Embryonic facial prominence (tissue), 1 donor: ENCODE measurements around the gene CYP21A2.
"Not testable (repeated sequence)": the region's sequence is repeated elsewhere in the genome, so short reads cannot be mapped to it uniquely, and the experiment has no call there.

Source experiments
- DNase-seq: peaks from one replicate; pipeline ENCODE4 v3.0.0-alpha.2; 2016; ENCODE audit errors: extremely low spot score

The CYP21A2 gene

GRCh38 chr6:32037598-32038524, at the start of gene CYP21A2:
Gene CYP21A2, plus strand, starts transcription at chr6:32038415. Its CDS starts 8 bp downstream, at chr6:32038423.
- not testable (repeated sequence) for DNase-seq

DNA sequence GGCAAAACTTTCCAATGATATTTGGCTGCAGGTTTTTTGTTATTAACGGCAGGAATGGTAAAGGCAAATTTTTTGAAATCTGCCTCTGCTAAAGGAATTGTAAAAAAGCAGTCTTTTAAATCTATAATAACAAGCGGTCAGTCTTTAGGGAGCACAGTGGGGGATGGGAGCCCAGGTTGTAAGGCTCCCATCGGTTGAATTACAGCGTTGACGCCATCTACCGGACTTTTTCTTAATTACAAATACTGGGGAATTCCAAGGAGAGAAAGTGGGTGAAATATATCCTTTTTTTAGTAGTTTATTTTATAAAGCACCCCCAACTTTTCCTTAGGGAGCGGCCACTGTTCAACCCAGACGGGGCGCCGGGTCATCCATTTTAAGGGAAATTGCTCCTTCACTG, 48.9 kb upstream of the CYP21A2 start:
- DNase-seq: not testable (repeated sequence)

DNA sequence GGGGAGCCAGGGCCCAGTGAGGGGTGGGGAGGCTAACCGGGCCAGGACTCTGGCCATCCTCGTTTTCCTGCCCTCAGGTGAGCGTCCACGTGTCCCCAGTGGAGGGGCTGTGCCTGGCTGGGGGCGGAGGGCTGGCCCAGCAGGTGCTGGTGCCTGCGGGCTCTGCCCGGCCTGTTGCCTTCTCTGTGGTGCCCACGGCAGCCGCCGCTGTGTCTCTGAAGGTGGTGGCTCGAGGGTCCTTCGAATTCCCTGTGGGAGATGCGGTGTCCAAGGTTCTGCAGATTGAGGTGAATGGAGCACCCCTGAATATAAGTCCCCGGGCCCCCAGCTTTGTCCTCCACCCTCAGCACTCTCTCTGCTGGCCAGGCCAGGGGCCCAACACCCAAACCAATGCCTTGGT, 43.8 kb upstream of the CYP21A2 start:
- DNase-seq: not testable (repeated sequence)

DNA sequence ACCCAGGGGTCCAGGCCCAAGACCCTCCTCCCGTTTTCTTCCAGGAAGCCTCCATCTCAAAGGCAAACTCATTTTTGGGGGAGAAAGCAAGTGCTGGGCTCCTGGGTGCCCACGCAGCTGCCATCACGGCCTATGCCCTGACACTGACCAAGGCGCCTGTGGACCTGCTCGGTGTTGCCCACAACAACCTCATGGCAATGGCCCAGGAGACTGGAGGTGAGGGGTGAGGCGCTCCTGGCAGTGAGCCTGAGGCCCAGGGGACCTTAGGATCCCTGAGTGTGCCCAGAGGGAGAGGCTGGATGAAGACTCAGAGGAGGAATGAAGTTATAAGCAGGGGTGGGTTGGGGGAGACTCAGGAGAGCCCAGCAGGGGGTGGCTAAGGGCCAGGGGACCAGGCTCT, 41.8 kb upstream of the CYP21A2 start:
- not testable (repeated sequence) for DNase-seq

GRCh38 chr6:32002546-32003268, 35.5 kb upstream of the CYP21A2 start:
- not testable (repeated sequence) for DNase-seq

DNA sequence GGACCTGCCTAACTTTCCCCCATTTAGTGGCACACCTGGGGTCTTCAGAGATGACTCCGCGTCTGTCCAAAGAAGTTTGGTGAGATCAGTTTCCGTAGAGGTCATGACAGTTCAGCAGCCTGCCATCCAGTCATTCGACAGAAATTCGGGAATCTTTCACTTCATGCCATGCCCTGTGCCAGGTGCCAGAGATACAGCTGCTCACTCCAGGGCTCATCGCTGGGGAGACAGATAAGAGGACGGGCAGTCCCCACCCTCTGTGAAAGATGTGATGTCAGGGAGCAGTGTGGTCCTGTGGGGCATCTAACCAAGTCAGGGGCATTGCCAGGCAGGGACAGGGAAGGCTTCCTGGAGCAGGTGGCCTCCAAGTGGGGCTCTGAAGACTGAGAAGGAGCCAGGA, 34.9 kb upstream of the CYP21A2 start:
- DNase-seq: not testable (repeated sequence)

- DNase-seq: not testable (repeated sequence)
Observed at GRCh38 chr6:32004393-32004792, 33.8 kb upstream of the CYP21A2 start.

DNA sequence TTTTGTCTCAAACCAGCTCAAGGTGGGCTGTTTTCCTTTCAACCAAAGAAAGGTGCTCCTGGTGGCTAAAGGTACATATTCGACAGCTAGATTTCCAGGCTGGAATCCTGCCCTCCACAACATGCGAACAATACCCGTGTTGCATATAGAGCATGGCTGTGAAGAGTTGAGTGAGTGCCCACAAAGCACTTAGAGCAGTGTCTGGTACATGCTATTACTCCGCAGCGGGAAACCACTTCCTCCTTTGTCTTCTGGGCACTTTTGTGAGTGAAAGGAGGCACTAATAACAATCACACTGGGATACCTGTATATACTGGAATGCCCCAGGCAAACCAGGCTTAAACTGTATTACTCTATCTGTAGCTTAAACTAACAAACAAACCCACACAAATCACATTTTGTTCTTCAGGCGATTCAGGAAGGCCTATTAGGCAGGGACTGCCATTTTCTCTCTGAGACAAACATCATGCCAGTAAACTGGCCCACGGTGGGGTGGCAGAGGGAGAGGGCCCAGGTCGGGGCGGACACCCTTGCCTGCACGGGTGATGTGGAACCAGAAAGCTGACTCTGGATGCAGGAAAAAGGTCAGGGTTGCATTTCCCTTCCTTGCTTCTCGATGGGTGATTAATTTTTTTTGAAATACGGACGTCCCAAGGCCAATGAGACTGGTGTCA, 33.2 kb upstream of the CYP21A2 start:
- DNase-seq: not testable (repeated sequence)

- not testable (repeated sequence) for DNase-seq
Observed at GRCh38 chr6:32005538-32005880, 32.7 kb upstream of the CYP21A2 start.

DNA sequence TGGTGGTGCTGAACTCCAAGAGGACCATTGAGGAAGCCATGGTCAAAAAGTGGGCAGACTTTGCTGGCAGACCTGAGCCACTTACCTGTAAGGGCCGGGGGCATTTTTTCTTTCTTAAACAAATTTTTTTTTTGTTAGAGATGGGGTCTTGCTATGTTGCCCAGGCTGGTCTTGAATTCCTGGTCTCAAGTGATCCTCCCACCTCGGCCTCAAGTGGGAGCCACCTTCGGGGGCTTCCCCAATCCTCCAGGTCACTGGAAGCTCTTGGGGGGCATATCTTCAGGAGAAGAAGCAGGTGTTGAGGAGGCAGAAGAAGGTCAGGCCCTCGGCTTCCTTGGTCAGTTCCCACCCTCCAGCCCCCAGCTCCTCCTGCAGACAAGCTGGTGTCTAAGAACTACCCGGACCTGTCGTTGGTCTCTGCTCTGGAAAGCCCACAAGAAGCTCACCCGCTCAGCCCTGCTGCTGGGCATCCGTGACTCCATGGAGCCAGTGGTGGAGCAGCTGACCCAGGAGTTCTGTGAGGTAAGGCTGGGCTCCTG, 32.2 kb upstream of the CYP21A2 start:
- DNase-seq: not testable (repeated sequence)

- not testable (repeated sequence) for DNase-seq
Observed at GRCh38 chr6:32007086-32007485, 31.1 kb upstream of the CYP21A2 start.

DNA sequence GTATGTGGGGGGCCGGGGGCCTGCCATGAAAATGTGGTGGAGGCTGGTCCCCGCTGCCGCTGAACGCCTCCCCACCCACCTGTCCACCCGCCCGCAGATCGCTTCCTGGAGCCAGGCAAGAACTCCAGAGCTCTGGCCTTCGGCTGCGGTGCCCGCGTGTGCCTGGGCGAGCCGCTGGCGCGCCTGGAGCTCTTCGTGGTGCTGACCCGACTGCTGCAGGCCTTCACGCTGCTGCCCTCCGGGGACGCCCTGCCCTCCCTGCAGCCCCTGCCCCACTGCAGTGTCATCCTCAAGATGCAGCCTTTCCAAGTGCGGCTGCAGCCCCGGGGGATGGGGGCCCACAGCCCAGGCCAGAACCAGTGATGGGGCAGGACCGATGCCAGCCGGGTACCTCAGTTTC, 30.2 kb upstream of the CYP21A2 start:
- not testable (repeated sequence) for DNase-seq

DNA sequence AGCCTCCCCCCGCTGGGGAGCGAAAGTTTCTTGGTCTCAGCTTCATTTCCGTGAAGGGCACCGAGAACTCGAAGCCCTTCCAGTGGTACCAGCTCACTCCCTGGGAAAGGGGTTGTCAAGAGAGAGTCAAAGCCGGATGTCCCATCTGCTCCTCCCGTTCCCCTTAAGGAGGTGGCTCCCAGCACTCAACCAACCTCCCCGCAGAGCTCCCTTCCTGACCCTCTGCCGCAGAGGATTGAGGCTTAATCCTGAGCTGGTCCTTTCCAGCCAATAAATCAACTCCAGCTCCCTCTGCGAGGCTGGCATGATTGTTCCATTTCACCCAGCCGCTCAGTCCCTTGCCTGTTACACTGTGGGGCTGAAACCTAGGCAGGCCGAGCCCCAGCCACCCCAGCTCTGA, 29.6 kb upstream of the CYP21A2 start:
- DNase-seq: not testable (repeated sequence)

GRCh38 chr6:32009537-32009936, 28.7 kb upstream of the CYP21A2 start:
- DNase-seq: not testable (repeated sequence)

- DNase-seq: not testable (repeated sequence)
Observed at GRCh38 chr6:32010856-32011530, 27.2 kb upstream of the CYP21A2 start.

DNA sequence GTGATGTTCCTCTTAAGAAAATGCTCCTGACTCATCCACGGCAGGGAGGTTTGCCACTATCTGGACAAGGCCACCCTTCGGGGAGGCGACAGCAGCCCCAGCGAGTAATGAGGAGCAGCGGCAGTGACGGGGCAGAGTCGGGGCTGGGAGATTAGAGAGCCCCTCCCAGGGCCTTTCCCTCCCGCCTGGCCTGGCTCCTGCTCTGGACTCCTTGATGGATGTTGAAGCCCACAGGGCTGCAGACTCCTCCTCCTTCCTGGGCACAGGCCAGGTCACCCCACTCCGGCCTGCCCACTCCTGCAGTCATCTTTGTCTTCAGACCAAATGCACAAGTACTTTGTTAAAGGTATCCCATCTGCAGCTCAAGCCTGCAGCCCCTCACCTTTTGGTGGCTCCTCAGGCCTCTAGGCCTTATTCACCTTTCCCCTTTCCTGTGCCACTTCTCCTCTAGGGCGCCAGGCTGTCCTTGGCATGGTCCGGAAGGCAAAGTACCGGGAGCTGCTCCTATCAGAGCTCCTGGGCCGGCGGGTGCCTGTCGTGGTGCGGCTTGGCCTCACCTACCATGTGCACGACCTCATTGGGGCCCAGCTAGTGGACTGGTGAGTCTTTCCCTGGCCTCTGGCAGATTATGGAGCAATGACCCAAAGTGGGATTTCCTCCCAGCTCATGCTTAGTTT, 25.1 kb upstream of the CYP21A2 start:
- not testable (repeated sequence) for DNase-seq

DNA sequence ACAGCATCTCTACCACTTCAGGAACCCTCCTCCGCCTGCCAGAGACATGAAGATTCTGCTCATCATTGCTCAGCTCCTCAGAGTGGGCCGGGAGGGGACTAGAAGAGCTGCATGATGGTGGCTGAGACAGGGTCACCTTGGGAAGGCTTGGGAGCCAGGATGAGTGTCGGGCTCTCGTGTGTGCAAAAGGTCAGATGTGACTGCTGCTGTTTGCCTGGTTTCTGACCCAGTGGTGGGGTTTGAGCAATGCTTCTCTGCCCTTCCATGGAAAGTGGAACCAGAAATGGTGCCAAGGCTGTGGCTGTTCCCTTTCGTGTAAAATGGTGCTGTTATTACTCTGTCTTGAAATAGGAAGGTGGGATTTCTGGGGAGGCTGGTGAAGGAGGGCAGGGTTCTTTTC, 24.5 kb upstream of the CYP21A2 start:
- not testable (repeated sequence) for DNase-seq

DNA sequence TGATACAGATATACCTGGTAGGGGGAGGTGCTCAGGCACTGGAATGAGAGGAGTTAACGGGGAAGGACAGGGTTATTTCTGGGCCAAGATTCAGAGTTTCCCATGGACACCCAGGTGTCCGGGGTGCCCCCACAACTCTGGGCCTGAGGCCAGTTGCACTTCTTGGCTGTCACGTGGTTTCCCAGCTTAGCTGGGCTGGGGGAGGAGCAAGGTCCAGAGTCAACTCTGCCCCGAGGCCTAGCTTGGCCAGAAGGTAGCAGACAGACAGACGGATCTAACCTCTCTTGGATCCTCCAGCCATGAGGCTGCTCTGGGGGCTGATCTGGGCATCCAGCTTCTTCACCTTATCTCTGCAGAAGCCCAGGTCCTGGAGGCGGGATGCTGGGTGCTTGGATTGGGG, 23.7 kb upstream of the CYP21A2 start, which contains the start of gene C4B:
Gene C4B (plus strand): TSS at position 249 of the 400 bp plus-strand sequence. CDS start 51 bp downstream, at position 300.
- not testable (repeated sequence) for DNase-seq

DNA sequence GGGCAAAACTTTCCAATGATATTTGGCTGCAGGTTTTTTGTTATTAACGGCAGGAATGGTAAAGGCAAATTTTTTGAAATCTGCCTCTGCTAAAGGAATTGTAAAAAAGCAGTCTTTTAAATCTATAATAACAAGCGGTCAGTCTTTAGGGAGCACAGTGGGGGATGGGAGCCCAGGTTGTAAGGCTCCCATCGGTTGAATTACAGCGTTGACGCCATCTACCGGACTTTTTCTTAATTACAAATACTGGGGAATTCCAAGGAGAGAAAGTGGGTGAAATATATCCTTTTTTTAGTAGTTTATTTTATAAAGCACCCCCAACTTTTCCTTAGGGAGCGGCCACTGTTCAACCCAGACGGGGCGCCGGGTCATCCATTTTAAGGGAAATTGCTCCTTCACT, 16.1 kb upstream of the CYP21A2 start:
- not testable (repeated sequence) for DNase-seq

GRCh38 chr6:32028631-32029030, 9.6 kb upstream of the CYP21A2 start:
- DNase-seq: not testable (repeated sequence)
